Suppressor macrophage (primary cell): Measurements from ENCODE around the gene PPP2R2C.

ENCODE experiments used
- DNase-seq, 4 experiments: peaks; one replicate each; pipeline ENCODE4 v3.0.0-alpha.2; 2020 to 2022

PPP2R2C gene

GRCh38 chr4:6324999-6325787 lies 147.2 kb downstream of the PPP2R2C start:
- peak in 3 of 4 experiments; percentile 6 to 14 (median 7) for DNase-seq

- DNase-seq, result no peak
Measured at GRCh38 chr4:6324461-6324998, 147.9 kb downstream of the PPP2R2C start.

- DNase-seq, result no peak
Measured at GRCh38 chr4:6322761-6323566, 149.4 kb downstream of the PPP2R2C start.

GRCh38 chr4:6322067-6322760 lies 150.2 kb downstream of the PPP2R2C start:
- no peak for DNase-seq

- no peak for DNase-seq
Measured at GRCh38 chr4:6321361-6321760, 151.1 kb downstream of the PPP2R2C start.

GRCh38 chr4:6320663-6321062 lies 151.8 kb downstream of the PPP2R2C start:
- DNase-seq, result no peak

- no peak for DNase-seq
Measured at GRCh38 chr4:6319530-6320150, 152.8 kb downstream of the PPP2R2C start.

GRCh38 chr4:6318206-6318605 lies 154.2 kb downstream of the PPP2R2C start:
- no peak for DNase-seq

- no peak for DNase-seq
Measured at GRCh38 chr4:6316461-6317003, 155.9 kb downstream of the PPP2R2C start.

- DNase-seq, result no peak
Measured at GRCh38 chr4:6313216-6313615, 159.2 kb downstream of the PPP2R2C start.

- no peak for DNase-seq
Measured at GRCh38 chr4:6309777-6310176, 162.6 kb downstream of the PPP2R2C start.

GRCh38 chr4:6308899-6309643 lies 163.3 kb downstream of the PPP2R2C start:
- DNase-seq, result no peak

GRCh38 chr4:6307891-6308290 lies 164.5 kb downstream of the PPP2R2C start:
- DNase-seq, result no peak

- DNase-seq, result no peak
Measured at GRCh38 chr4:6307230-6307629, 165.2 kb downstream of the PPP2R2C start.

- no peak for DNase-seq
Measured at GRCh38 chr4:6306299-6306698, 166.1 kb downstream of the PPP2R2C start.

- DNase-seq, result no peak
Measured at GRCh38 chr4:6303943-6304342, 168.5 kb downstream of the PPP2R2C start.

GRCh38 chr4:6302869-6303268 lies 169.5 kb downstream of the PPP2R2C start:
- peak in 1 of 4 experiments; percentile 11 for DNase-seq

- DNase-seq, result no peak
Measured at GRCh38 chr4:6301732-6302442, 170.5 kb downstream of the PPP2R2C start.

- DNase-seq, result no peak
Measured at GRCh38 chr4:6301051-6301731, 171.2 kb downstream of the PPP2R2C start.

- DNase-seq, result no peak
Measured at GRCh38 chr4:6300359-6300758, 172.1 kb downstream of the PPP2R2C start.
